HUDEP-2 (cell line): Measurements from ENCODE around the gene CACNA1A.
A peak's percentile ranks its signal among the peaks of the same experiment; 100 is the strongest.
"Not testable (repeated sequence)": the region's sequence is repeated elsewhere in the genome, so short reads cannot be mapped to it uniquely, and the experiment has no call there.

Source experiments
- DNase-seq, 76 experiments: peaks; one replicate each; lab custom pipeline; 2025; ENCODE audit not compliant: unreplicated experiment in 76 of 76; lab: John Stamatoyannopoulos, UW

The CACNA1A gene

GRCh38 chr19:13373599-13373998 lies 132.7 kb downstream of the CACNA1A start:
- no peak for DNase-seq

GRCh38 chr19:13370948-13371347 lies 135.3 kb downstream of the CACNA1A start:
- DNase-seq = no peak

- DNase-seq = peak in 15 of 76 experiments; percentile 5 to 37 (median 22)
Observed at GRCh38 chr19:13366529-13367143, 139.6 kb downstream of the CACNA1A start.

- DNase-seq = no peak
Observed at GRCh38 chr19:13363954-13364353, 142.3 kb downstream of the CACNA1A start.

- DNase-seq = no peak
Observed at GRCh38 chr19:13363245-13363644, 143.0 kb downstream of the CACNA1A start.

- no peak for DNase-seq
Observed at GRCh38 chr19:13362668-13363067, 143.6 kb downstream of the CACNA1A start.

- not testable (repeated sequence) for DNase-seq
Observed at GRCh38 chr19:13361726-13362125, 144.6 kb downstream of the CACNA1A start.

GRCh38 chr19:13356686-13357280 lies 149.5 kb downstream of the CACNA1A start:
- DNase-seq = no peak

GRCh38 chr19:13356185-13356584 lies 150.1 kb downstream of the CACNA1A start:
- DNase-seq = no peak

GRCh38 chr19:13355356-13355755 lies 150.9 kb downstream of the CACNA1A start:
- no peak for DNase-seq

- DNase-seq = no peak
Observed at GRCh38 chr19:13353625-13354024, 152.7 kb downstream of the CACNA1A start.

- no peak for DNase-seq
Observed at GRCh38 chr19:13350759-13351158, 155.5 kb downstream of the CACNA1A start.

GRCh38 chr19:13350072-13350471 lies 156.2 kb downstream of the CACNA1A start:
- no peak for DNase-seq

GRCh38 chr19:13347367-13347766 lies 158.9 kb downstream of the CACNA1A start:
- no peak for DNase-seq

- DNase-seq = no peak
Observed at GRCh38 chr19:13343514-13343913, 162.8 kb downstream of the CACNA1A start.

GRCh38 chr19:13342672-13343071 lies 163.6 kb downstream of the CACNA1A start:
- no peak for DNase-seq

GRCh38 chr19:13339869-13340268 lies 166.4 kb downstream of the CACNA1A start:
- DNase-seq = no peak

GRCh38 chr19:13337181-13337580 lies 169.1 kb downstream of the CACNA1A start:
- DNase-seq = no peak

- DNase-seq = no peak
Observed at GRCh38 chr19:13334801-13335481, 171.3 kb downstream of the CACNA1A start.

- no peak for DNase-seq
Observed at GRCh38 chr19:13330285-13330684, 176.0 kb downstream of the CACNA1A start.

GRCh38 chr19:13329766-13330165 lies 176.5 kb downstream of the CACNA1A start:
- DNase-seq = no peak

- no peak for DNase-seq
Observed at GRCh38 chr19:13328241-13328640, 178.0 kb downstream of the CACNA1A start.
